ENCODE data around the gene GRIK2. TPM values are rescaled to one million over a fixed set of nuclear protein-coding genes. Genes with fewer than 3 reads are reported as not detected.

GRIK2 gene
- total RNA-seq, 3 donors from 2014 or later: 1.1 to 3.7 TPM; not detected in 1

GRCh38 chr6:101686653-101687052 is 293.1 kb downstream of the GRIK2 start:
- no peak for TF ChIP-seq CTCF (IDR thresholded peaks at IDR 0.05)
- no peak for DNase-seq (ENCODE audit: low spot score in 2 of 2)
- intact Hi-C loops (cut with DNase I; ENCODE audit: low total_unique reads): no loop called here
- Histone ChIP-seq H3K4me3 (no peak overlapping the region), H3K27me3 (no peaks in the 10 kb centered on the region), H3K36me3 (no peaks in the 10 kb centered on the region), H3K27ac (no peak overlapping the region), H3K9me3 (no peaks in the 10 kb centered on the region), H3K4me1 (no peaks in the 10 kb centered on the region)

- no peak for TF ChIP-seq CTCF (IDR thresholded peaks at IDR 0.05)
- TF ChIP-seq POLR2A (IDR thresholded peaks at IDR 0.05): no peak
- TF ChIP-seq POLR2AphosphoS5 (IDR thresholded peaks at IDR 0.05): no peak
- Histone ChIP-seq H3K36me3 (no peaks in the 10 kb centered on the region), H3K9me3 (no peaks in the 10 kb centered on the region), H3K27me3 (no peaks in the 10 kb centered on the region), H3K4me1 (no peaks in the 10 kb centered on the region), H3K4me3 (no peak overlapping the region), H3K27ac (no peak overlapping the region)
- DNase-seq (ENCODE audit: low spot score in 2 of 2): no peak
- intact Hi-C loops (cut with DNase I; ENCODE audit: low total_unique reads): no loop called here
Measured at GRCh38 chr6:101689156-101689555, 295.6 kb downstream of the GRIK2 start.

- no peaks in the 10 kb centered on the region for H3K9me3 ChIP-seq
- no peak for TF ChIP-seq CTCF (IDR thresholded peaks at IDR 0.05)
- TF ChIP-seq POLR2AphosphoS5 (IDR thresholded peaks at IDR 0.05): no peak
- no peak for TF ChIP-seq POLR2A (IDR thresholded peaks at IDR 0.05)
- no peaks in the 10 kb centered on the region for H3K36me3 ChIP-seq
- no peaks in the 10 kb centered on the region for H3K27me3 ChIP-seq
- intact Hi-C loops (cut with DNase I; ENCODE audit: low total_unique reads): no loop called here
- H3K27ac ChIP-seq: no peak overlapping the region
- H3K4me1 ChIP-seq: no peaks in the 10 kb centered on the region
- H3K4me3 ChIP-seq: no peak overlapping the region
- DNase-seq (ENCODE audit: low spot score in 2 of 2): no peak
Measured at GRCh38 chr6:101689695-101690094, 296.2 kb downstream of the GRIK2 start.

- intact Hi-C loops (cut with DNase I; ENCODE audit: low total_unique reads): no loop called here
- no peaks in the 10 kb centered on the region for H3K4me1 ChIP-seq
- no peak for DNase-seq (ENCODE audit: low spot score in 2 of 2)
- H3K27me3 ChIP-seq: no peaks in the 10 kb centered on the region
- H3K36me3 ChIP-seq: no peaks in the 10 kb centered on the region
- H3K27ac ChIP-seq: no peak overlapping the region
- no peak overlapping the region for H3K4me3 ChIP-seq
- TF ChIP-seq POLR2AphosphoS5 (IDR thresholded peaks at IDR 0.05) (no peak), POLR2A (IDR thresholded peaks at IDR 0.05) (no peak), CTCF (IDR thresholded peaks at IDR 0.05) (no peak)
- H3K9me3 ChIP-seq: no peaks in the 10 kb centered on the region
Measured at GRCh38 chr6:101700655-101701054, 307.1 kb downstream of the GRIK2 start.

GRCh38 chr6:101703311-101703710 is 309.8 kb downstream of the GRIK2 start:
- TF ChIP-seq POLR2A (IDR thresholded peaks at IDR 0.05) (no peak), POLR2AphosphoS5 (IDR thresholded peaks at IDR 0.05) (no peak), CTCF (IDR thresholded peaks at IDR 0.05) (no peak)
- no peak for DNase-seq (ENCODE audit: low spot score in 2 of 2)
- intact Hi-C loops (cut with DNase I; ENCODE audit: low total_unique reads): no loop called here

More at GRCh38 chr6:101703311-101703710, 309.8 kb downstream of the GRIK2 start:
- H3K27me3 ChIP-seq: no peaks in the 10 kb centered on the region
- H3K9me3 ChIP-seq: no peaks in the 10 kb centered on the region
- H3K27ac ChIP-seq: no peak overlapping the region
- H3K4me3 ChIP-seq: no peak overlapping the region
- H3K36me3 ChIP-seq: no peaks in the 10 kb centered on the region
- H3K4me1 ChIP-seq: no peaks in the 10 kb centered on the region
